OCI-LY7 (cell line): ENCODE results near the gene GTPBP6. TPM values are rescaled to one million over a fixed set of nuclear protein-coding genes. Genes with fewer than 3 reads are reported as not detected.

Experiments
- BruUV-seq: library from RNA; stranded (reverse); fragments of 400-500 nt; replicated peaks from 2 replicates; lab custom pipeline; 2021; lab: Mats Ljungman, UMichigan
- CTCF ChIA-PET: fragments of 300-600 bp; sonication (Branson Sonifier 250); formaldehyde crosslinking; loops from one replicate; lab custom pipeline; 2022; ENCODE audit warnings: antibody characterized with exemption; ENCODE audit not compliant: unreplicated experiment; lab: Charles Lee
- POLR2A ChIA-PET: fragments of 300-600 bp; sonication (Branson Sonifier 250); formaldehyde crosslinking; loops from one replicate; lab custom pipeline; 2022; ENCODE audit warnings: antibody characterized with exemption; lab: Charles Lee
- DNase-seq: peaks from one replicate; pipeline ENCODE4 v3.0.0-alpha.2; 2015; ENCODE audit warnings: low spot score
- H2AFZ ChIP-seq: fragments of 200-600 bp; sonication (generic), shearing (Covaris generic); 2 replicates; pipeline ENCODE4 v1.6.1; 2014; ENCODE audit warnings: mild to moderate bottlenecking, antibody characterized with exemption, low read length, moderate library complexity
- H3K27ac ChIP-seq: fragments of 200-600 bp; sonication (generic); 2 replicates; pipeline ENCODE4 v1.5.1; 2014; ENCODE audit warnings: mixed run types, low read depth, mild to moderate bottlenecking, moderate library complexity, low read length, inconsistent platforms; ENCODE audit not compliant: poor library complexity, severe bottlenecking
- H3K36me3 ChIP-seq: fragments of 200-600 bp; sonication (generic); 2 replicates; pipeline ENCODE4 v1.6.1; 2014; ENCODE audit warnings: mild to moderate bottlenecking, antibody characterized with exemption, low read length, moderate library complexity, mixed read lengths; ENCODE audit not compliant: insufficient read depth
- H3K4me1 ChIP-seq: fragments of 200-600 bp; sonication (generic); 2 replicates; pipeline ENCODE4 v1.5.1; 2014; ENCODE audit warnings: mild to moderate bottlenecking, low read length; ENCODE audit not compliant: insufficient read depth, poor library complexity, severe bottlenecking
- H3K4me2 ChIP-seq: fragments of 200-600 bp; sonication (generic); 2 replicates; pipeline ENCODE4 v1.6.1; 2014; ENCODE audit warnings: mild to moderate bottlenecking, low read length
- H3K4me3 ChIP-seq: fragments of 200-600 bp; sonication (generic); 2 replicates; pipeline ENCODE4 v1.5.1; 2014; ENCODE audit warnings: mild to moderate bottlenecking, low read depth, low read length; ENCODE audit not compliant: poor library complexity, severe bottlenecking
- H3K79me2 ChIP-seq: fragments of 200-600 bp; sonication (generic); 2 replicates; pipeline ENCODE4 v1.6.1; 2016; ENCODE audit warnings: low read depth, mild to moderate bottlenecking, low read length, moderate library complexity, mixed read lengths; ENCODE audit not compliant: insufficient read depth
- H3K9me2 ChIP-seq: fragments of 200-600 bp; sonication (generic); 2 replicates; pipeline ENCODE4 v1.6.1; 2016; ENCODE audit warnings: mild to moderate bottlenecking, low read length, mixed read lengths; ENCODE audit not compliant: insufficient read depth
- H3K9me3 ChIP-seq: fragments of 200-600 bp; sonication (generic); 2 replicates; pipeline ENCODE4 v1.6.1; 2014; ENCODE audit warnings: mild to moderate bottlenecking, mixed run types, low read length, mixed read lengths
- H4K20me1 ChIP-seq: fragments of 200-600 bp; sonication (generic); 2 replicates; pipeline ENCODE4 v1.6.1; 2014; ENCODE audit warnings: mild to moderate bottlenecking, antibody characterized with exemption, low read length, moderate library complexity, mixed read lengths; ENCODE audit not compliant: insufficient read depth
- EZH2phosphoT487 ChIP-seq: fragments of 200-600 bp; sonication (generic); IDR thresholded peaks from 2 replicates; pipeline ENCODE4 v1.6.1; 2018; ENCODE audit warnings: low read depth, borderline replicate concordance, mild to moderate bottlenecking, mixed run types, antibody characterized with exemption, low read length, moderate library complexity, mixed read lengths
- intact Hi-C: fragments of 100-400 bp; cut with micrococcal nuclease; formaldehyde crosslinking; loops from one replicate; pipeline ENCODE4 v1.10.0; 2022; ENCODE audit not compliant: unreplicated experiment
- total RNA-seq, 2 experiments: library from RNA; depleted of rRNA in 1 of 2; stranded (reverse); fragments of >200 nt in 1 of 2; shearing (Covaris generic) in 1 of 2; gene quantifications; 2 replicates each; pipeline ENCODE4 v1.2.3, GENCODE V29; 2014 to 2022
- TF ChIP-seq, protein P1 (sequence below): fragments of 200-600 bp; sonication (generic); conservative IDR thresholded peaks from 2 replicates; pipeline ENCODE4 v1.5.1; 2014; ENCODE audit warnings: mild to moderate bottlenecking, antibody characterized with exemption, low read length, moderate library complexity, mixed read lengths

The GTPBP6 gene
- total RNA-seq, 2 experiments from 2014 or later = 36.3 to 53.6 TPM

DNA sequence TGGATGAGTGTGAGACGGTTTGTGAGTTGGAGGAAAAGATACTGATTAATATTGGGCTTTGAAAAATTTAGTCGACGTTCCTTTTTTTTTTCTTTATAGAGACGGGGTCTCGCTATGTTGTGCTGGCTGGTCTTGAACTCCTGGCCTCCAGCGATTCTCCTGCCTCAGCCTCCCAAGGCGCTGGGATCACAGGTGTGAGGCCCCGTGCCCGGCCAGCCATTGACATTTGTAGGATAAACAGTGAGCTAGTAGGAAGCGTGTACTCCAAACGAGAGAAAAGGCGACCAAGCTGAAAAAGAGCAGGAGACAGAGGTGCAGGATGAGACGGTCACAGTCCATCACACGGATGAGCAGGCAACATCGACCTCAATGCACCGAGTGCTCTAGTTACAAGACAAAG lies 48.8 kb upstream of the GTPBP6 start:
- Histone ChIP-seq H3K79me2 (peaks cover 75% of the 10 kb centered on the region), H4K20me1 (peaks cover 8% of the 10 kb centered on the region; the same call in 1 of the 2 replicates), H3K36me3 (peaks cover 44% of the 10 kb centered on the region), H3K27ac (peak overlapping the region; percentile 89), H3K4me3 (no peak overlapping the region), H3K9me3 (0 out of 2 replicates have a peak, but pooled peaks cover 6% of the 10 kb centered on the region), H3K9me2 (no peaks in the 10 kb centered on the region), H3K4me2 (peak overlapping the region; percentile 6; the same call in 1 of the 2 replicates), H3K4me1 (peaks cover 51% of the 10 kb centered on the region), H2AFZ (no peak overlapping the region)
- intact Hi-C loops = no loop called here
- CTCF ChIA-PET = no interaction called here
- TF ChIP-seq, protein P1, sequence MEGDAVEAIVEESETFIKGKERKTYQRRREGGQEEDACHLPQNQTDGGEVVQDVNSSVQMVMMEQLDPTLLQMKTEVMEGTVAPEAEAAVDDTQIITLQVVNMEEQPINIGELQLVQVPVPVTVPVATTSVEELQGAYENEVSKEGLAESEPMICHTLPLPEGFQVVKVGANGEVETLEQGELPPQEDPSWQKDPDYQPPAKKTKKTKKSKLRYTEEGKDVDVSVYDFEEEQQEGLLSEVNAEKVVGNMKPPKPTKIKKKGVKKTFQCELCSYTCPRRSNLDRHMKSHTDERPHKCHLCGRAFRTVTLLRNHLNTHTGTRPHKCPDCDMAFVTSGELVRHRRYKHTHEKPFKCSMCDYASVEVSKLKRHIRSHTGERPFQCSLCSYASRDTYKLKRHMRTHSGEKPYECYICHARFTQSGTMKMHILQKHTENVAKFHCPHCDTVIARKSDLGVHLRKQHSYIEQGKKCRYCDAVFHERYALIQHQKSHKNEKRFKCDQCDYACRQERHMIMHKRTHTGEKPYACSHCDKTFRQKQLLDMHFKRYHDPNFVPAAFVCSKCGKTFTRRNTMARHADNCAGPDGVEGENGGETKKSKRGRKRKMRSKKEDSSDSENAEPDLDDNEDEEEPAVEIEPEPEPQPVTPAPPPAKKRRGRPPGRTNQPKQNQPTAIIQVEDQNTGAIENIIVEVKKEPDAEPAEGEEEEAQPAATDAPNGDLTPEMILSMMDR = no peak
- no peak for TF ChIP-seq EZH2phosphoT487
- BruUV-seq = no TSS peak
- POLR2A ChIA-PET = no interaction called here
- DNase-seq = no peak

DNA sequence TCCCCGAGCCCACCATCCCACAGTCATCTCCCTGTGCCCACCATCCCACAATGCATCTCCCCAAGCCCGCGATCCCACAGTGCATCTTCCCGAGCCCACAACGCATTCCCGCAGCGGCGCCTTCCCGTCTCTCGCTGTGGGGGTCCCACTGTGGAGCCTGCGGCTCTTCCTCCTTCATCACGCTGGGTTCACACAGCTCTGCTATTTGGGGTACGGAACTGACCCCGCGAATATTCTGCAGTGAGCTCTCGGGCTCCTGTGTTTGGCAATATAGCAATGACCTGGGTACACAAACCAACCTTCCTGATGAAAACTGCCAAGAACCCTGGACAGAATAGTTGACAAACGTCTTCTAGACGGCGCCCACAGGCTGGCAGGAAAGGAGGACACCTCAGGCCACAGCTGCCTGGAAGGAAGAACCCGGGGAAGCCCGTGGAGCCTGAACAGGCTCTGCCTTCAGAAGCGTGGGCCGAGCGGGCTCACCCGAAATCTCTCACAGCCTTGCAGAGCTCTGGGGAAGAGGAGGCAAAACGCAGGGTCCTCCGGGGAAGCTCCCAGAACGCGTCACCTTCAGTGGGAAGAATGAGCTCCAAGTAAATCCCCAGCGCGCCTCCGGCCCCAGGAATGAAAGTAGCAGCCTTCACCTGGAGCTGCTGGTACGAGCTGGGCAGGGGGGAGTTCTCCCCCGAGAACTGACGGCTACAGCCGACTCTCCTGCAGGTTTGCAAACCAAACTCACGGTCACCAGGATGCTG lies 45.2 kb upstream of the GTPBP6 start:
- peaks cover 70% of the 10 kb centered on the region for H3K36me3 ChIP-seq

More for the DNA sequence above, 45.2 kb upstream of the GTPBP6 start:
- Histone ChIP-seq H3K4me1 (peaks cover 15% of the 10 kb centered on the region), H3K4me3 (no peak overlapping the region), H3K9me2 (no peaks in the 10 kb centered on the region), H3K79me2 (peaks cover 49% of the 10 kb centered on the region), H4K20me1 (no peaks in the 10 kb centered on the region), H3K4me2 (no peak overlapping the region), H3K9me3 (0 out of 2 replicates have a peak, but pooled peaks cover 6% of the 10 kb centered on the region), H3K27ac (no peak overlapping the region), H2AFZ (no peak overlapping the region)
- TF ChIP-seq EZH2phosphoT487 = no peak
- TF ChIP-seq, protein P1 = no peak
- no TSS peak for BruUV-seq
- POLR2A ChIA-PET = no interaction called here
- CTCF ChIA-PET = no interaction called here
- intact Hi-C loops = no loop called here
- DNase-seq = no peak
